ENCODE results near the gene CDHR3.
"Not testable (repeated sequence)": the region's sequence is repeated elsewhere in the genome, so short reads cannot be mapped to it uniquely, and the experiment has no call there.

CDHR3 gene

GRCh38 chr7:105996860-105997737, 34.0 kb downstream of the CDHR3 start:
- DNase-seq = no peak

GRCh38 chr7:105999256-105999655, 36.2 kb downstream of the CDHR3 start:
- no peak for DNase-seq

- DNase-seq = no peak
Observed at GRCh38 chr7:106001196-106001595, 38.1 kb downstream of the CDHR3 start.

GRCh38 chr7:106001886-106002285, 38.8 kb downstream of the CDHR3 start:
- DNase-seq = no peak

- no peak for DNase-seq
Observed at GRCh38 chr7:106003525-106004064, 40.5 kb downstream of the CDHR3 start.

GRCh38 chr7:106006906-106007305, 43.8 kb downstream of the CDHR3 start:
- no peak for DNase-seq

- not testable (repeated sequence) for DNase-seq
Observed at GRCh38 chr7:106007796-106008195, 44.7 kb downstream of the CDHR3 start.

GRCh38 chr7:106009503-106010226, 46.6 kb downstream of the CDHR3 start:
- DNase-seq = peak; percentile 10 to 84 (median 61)

GRCh38 chr7:106010331-106010730, 47.3 kb downstream of the CDHR3 start:
- DNase-seq = no peak

- DNase-seq = no peak
Observed at GRCh38 chr7:106010866-106011265, 47.8 kb downstream of the CDHR3 start.

GRCh38 chr7:106012184-106012583, 49.1 kb downstream of the CDHR3 start:
- DNase-seq = no peak

GRCh38 chr7:106012935-106013439, 49.9 kb downstream of the CDHR3 start:
- no peak for DNase-seq

GRCh38 chr7:106015381-106016218, 52.5 kb downstream of the CDHR3 start:
- no peak for DNase-seq

- DNase-seq = no peak
Observed at GRCh38 chr7:106016331-106016730, 53.3 kb downstream of the CDHR3 start.

GRCh38 chr7:106017657-106018056, 54.6 kb downstream of the CDHR3 start:
- DNase-seq = no peak

- DNase-seq = no peak
Observed at GRCh38 chr7:106018566-106019469, 55.8 kb downstream of the CDHR3 start.

- no peak for DNase-seq
Observed at GRCh38 chr7:106019470-106019820, 56.4 kb downstream of the CDHR3 start.

- peak in 1 of 51 donors; percentile 14 for DNase-seq
Observed at GRCh38 chr7:106021151-106022067, 58.3 kb downstream of the CDHR3 start.

- no peak for DNase-seq
Observed at GRCh38 chr7:106022193-106022821, 59.2 kb downstream of the CDHR3 start.
